NCI-H1105 (cell line): ENCODE data around the gene FAM236B.
"Not testable (repeated sequence)": the region's sequence is repeated elsewhere in the genome, so short reads cannot be mapped to it uniquely, and the experiment has no call there.

ENCODE experiments used
- DNase-seq: peaks from one replicate; lab custom pipeline; 2025; lab: John Stamatoyannopoulos, UW

Gene FAM236B

GRCh38 chrX:72782560-72782959, at the start of gene FAM236B:
FAM236B (minus strand) TSS chrX:72782660; CDS start chrX:72782560, 100 bp downstream.
- DNase-seq = not testable (repeated sequence)

DNA sequence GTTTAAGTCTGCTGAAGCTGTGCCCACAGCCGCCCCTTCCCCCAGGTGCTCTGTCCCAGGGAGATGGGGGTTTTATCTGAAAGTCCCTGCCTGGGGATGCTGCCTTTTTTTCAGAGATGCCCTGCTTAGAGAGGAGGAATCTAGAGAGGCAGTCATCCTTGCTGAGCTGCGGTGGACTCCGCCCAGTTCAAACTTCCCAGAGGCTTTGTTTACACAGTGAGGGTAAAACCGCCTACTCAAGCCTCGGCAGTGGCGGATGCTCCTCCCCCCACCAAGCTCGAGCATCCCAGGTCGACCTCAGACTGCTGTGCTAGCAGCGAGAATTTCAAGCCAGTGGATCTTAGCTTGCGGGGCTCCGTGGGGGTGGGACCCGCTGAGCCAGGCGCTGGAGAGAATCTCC, 48.2 kb upstream of the FAM236B start:
- not testable (repeated sequence) for DNase-seq

GRCh38 chrX:72808110-72808509, 25.6 kb upstream of the FAM236B start, which contains the start of gene FAM236D:
FAM236D (minus strand) TSS chrX:72808210; CDS start chrX:72808110, 100 bp downstream.
- DNase-seq = not testable (repeated sequence)

DNA sequence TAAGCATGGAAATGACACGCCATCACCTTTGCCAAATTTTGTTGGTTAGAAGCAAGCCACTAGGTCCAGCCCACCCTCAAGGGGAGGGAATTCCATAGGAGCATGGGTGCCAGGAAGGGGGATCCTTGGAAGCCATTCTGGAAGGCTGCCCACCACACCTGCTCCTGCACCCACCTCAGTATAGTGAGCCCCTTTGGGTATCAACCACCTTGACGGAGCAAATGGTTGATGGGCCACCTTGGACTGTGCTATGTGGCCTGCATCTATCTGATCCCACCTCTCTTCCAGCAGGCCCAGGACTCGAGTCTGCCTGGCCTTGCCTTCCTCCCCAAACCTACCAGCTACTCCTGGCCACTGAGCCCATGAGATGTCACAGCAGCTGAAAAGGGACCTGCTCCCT, 7.9 kb upstream of the FAM236B start:
- DNase-seq = not testable (repeated sequence)

DNA sequence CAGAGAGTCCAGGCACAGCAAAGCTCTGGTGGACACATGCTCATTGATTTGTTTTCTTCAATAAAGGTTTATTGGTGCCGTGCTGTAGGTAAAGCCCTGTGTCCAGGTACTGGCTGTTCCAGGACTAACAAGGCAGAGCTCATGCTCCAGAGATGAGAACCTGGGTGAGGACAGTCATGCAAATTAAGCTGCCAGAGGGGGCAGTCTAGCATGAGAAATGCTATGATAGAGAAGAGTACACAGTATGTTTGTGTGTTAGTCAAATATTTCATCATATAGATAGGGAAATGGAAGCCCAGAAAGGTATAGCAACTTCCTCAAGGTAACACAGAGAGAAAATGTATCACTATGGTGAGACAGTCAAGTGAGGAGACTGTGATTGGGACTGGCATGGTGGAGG, 5.7 kb upstream of the FAM236B start:
- DNase-seq = not testable (repeated sequence)

- DNase-seq = not testable (repeated sequence)
These were observed 1.5 kb upstream of the FAM236B start for GRCh38 chrX:72783964-72784363.

DNA sequence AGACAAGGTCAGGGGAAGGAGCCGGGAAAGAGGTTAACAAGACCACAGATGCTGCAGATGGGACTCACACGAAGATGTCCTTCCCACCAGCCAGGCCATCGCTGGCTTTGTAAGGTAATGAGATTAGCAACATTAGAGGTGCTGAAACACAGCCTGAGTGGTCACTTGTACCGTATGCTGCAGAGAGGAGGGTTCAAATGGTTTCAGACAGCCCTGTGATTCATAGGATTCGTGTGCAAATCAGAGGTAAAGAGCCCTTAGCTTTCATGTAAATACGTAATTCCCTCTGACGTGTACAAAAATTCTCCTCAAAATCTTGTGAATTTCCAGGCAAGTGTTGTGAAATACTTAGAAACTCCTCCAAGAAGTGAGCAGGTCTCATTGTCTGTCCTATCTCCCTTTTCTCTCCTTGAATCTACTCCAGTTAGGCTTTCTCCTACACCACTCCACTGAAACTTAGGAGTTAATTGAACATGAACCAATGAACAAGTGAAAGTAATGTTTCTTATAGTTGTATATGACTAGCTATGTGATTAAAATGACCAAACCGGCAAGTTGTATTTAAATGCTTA, 991 bp upstream of the FAM236B start:
- not testable (repeated sequence) for DNase-seq

DNA sequence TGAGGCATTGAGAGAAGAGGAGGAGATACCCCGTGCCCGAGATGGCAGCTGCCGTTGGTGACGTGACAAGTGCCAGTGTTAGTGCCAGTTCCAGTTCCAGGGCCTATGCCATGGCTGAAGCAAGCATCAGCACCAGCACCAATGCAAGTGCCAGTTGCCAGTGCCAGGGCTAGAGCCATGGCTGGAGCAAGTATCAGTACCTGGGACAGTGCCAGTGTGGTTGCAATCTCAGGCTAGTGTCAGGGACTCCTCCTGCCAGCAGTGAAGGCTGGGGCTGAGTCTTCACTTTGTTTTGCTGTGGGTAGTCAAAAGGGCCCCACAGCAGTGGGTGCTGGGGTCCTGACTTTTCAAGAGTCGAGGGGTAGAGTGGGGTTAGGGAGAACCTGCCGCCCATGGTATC, 4.3 kb downstream of the FAM236B start:
- DNase-seq = not testable (repeated sequence)

- not testable (repeated sequence) for DNase-seq
These were observed 5.0 kb downstream of the FAM236B start for GRCh38 chrX:72777467-72777790.

DNA sequence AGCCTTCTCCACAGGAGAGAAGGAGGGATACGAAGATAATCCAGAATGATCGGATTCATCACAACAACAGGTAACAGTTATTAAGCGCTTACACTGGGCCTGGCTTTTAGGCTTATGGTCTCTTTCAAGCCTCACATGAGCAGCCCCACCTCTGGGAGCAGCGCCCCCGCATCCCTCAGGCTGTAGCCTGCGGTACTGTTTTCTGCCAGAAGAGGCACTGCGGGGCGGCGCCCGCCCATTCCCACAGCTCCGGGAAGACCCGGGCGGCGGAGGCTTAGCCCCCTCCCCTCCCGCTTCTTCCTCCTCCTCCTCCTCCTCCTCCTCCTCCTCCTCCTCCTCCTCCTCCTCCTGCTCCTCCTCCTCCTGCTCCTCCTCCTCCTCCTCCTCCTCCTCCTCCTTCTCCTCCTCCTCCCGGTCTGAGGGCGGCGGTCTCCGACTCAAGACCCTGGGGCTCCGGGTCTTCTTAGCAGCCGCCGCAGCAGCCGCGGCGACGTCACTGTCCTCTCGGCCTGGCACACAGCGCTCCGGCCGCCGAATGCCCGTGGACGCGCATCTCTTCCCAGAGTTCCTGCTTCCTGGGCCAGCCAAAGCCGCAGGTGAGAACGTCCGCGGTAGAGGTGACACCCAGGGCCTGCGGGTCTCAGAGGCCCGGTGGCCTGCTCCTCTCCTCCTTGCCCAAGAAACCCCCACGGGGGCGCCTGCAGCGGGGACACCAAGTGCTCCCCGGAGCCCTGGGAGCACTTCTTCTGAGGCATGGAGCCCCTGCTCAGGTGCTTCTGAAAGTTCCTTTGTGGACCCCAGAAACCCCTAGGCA, 5.6 kb downstream of the FAM236B start, which contains the start of gene DMRTC1B:
DMRTC1B (plus strand) TSS at position 238 of the 814 bp plus-strand sequence. CDS start 68,246 bp downstream, outside the sequence.
- DNase-seq = not testable (repeated sequence)

DNA sequence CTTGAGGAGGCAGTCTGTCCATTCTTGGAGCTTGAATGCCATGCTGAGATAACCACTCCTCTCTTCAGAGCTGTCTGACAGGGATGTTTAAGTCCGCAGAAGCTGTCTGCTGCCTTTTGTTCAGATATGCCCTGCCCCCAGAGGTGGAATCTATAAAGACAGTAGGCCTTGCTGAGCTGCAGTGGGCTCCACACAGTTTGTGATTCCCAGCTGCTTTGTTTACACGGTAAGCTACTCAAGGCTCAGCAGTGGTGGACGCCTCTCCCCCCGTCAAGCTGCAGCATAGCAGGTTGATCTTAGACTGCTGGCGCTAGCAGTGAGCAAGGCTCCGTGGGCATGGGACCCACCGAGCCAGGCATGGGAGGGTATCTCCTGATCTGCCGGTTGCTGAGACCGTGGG, 22.0 kb downstream of the FAM236B start:
- not testable (repeated sequence) for DNase-seq

- not testable (repeated sequence) for DNase-seq
These were observed 33.9 kb downstream of the FAM236B start for GRCh38 chrX:72748545-72748944.

GRCh38 chrX:72745546-72745945, 36.9 kb downstream of the FAM236B start:
- not testable (repeated sequence) for DNase-seq

- DNase-seq = no peak
These were observed 46.9 kb downstream of the FAM236B start for GRCh38 chrX:72735561-72735960.

GRCh38 chrX:72733636-72734035, 48.8 kb downstream of the FAM236B start:
- DNase-seq = not testable (repeated sequence)
